GM04503 (cell line): ENCODE results near the gene ZFHX3.
"Not testable (repeated sequence)": the region's sequence is repeated elsewhere in the genome, so short reads cannot be mapped to it uniquely, and the experiment has no call there.

Experiments
- DNase-seq: peaks from one replicate; pipeline ENCODE4 v3.0.0-alpha.2; 2012; ENCODE audit warnings: low read depth

Gene ZFHX3

DNA sequence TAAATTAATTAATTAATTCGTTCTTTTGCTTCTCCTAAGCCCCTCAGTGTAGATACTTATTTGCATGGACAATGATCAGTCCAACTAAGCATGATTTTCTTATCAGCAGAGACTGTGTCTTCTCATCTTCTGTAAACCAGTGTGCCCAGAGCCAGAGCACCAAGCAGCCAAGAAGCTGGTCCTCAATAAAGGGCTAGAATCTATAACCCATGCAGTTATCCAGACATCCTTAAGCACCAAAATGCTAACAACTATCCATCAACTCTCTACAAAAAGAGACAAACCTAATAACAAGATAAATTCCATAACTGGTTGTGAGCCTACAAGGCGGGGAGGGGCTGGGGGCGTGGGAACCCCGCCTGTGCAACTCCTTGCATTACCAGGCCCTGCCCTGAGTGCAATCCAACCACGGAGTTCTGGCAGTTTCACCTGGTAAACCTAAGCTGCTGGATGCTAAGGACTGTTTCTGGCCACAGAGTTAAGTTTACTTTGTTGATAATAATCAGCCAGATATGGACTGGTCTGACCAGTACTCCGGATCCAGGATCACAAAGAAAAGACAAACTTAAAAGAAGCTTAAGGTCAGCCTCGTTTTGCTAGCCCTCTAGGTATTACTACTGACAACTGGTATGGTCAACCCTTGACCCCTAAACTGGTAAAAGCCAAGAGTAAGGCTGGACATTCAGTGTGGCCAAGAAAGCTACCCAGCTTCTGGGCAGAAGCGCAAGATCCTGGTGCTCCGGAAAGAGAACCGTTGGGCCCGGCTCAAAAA is 51.5 kb downstream of the ZFHX3 start:
- DNase-seq: no peak

DNA sequence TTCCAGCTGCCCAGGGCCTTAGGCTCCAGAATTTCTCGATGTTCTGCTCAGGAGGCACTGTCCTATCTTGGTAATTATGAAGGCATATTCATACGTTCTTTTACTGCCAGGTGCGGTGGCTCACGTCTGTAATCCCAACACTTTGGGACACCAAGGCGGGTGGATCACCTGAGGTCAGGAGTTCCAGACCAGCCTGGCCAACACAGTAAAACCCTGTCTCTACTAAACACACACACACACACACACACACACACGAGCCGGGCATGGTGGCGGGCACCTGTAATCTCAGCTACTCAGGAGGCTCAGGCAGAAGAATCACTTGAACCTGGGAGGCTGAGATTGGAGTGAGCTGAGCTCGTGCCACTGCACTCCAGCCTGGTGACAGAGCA is 52.1 kb downstream of the ZFHX3 start:
- DNase-seq: not testable (repeated sequence)

GRCh38 chr16:72995151-72995881 is 52.6 kb downstream of the ZFHX3 start:
- no peak for DNase-seq

GRCh38 chr16:72992142-72992601 is 55.8 kb downstream of the ZFHX3 start:
- DNase-seq: no peak

GRCh38 chr16:72991644-72992043 is 56.3 kb downstream of the ZFHX3 start:
- DNase-seq: no peak

- DNase-seq: no peak
Observed at GRCh38 chr16:72991211-72991610, 56.7 kb downstream of the ZFHX3 start.

DNA sequence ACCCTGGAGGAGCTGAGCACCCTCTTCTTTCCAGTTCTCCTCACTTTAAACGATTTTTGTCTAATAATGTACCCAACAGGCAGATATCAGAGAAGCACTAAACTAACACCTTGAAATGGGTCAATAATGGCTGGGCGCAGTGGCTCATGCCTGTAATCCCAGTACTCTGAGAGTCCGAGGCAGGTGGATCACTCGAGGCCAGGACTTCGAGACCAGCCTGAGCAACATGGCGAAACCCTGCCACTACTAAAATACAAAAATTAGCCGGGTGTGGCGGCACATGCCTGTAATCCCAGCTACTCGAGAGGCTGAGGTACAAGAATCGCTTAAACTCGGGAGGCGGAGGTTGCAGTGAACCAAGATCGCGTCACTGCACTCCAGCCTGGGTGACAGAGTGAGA is 57.4 kb downstream of the ZFHX3 start:
- no peak for DNase-seq

GRCh38 chr16:72989579-72990551 is 58.1 kb downstream of the ZFHX3 start:
- peak; percentile 72 for DNase-seq

DNA sequence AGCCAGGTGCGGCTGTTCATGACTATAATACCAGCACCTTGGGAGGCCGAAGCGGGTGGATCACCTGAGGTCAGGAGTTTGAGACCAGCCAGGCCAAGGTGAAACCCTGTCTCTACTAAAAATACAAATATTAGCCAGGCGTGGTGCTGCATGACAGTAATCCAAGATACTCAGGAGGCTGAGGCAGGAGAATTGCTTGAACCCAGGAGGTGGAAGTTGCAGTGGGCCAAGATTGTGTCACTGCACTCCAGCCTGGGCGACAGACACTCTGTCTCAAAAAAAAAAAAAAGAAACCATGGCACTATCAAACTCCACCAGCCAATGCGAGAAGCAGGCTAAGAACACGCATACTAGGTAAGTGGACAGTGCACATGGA is 58.7 kb downstream of the ZFHX3 start:
- not testable (repeated sequence) for DNase-seq

DNA sequence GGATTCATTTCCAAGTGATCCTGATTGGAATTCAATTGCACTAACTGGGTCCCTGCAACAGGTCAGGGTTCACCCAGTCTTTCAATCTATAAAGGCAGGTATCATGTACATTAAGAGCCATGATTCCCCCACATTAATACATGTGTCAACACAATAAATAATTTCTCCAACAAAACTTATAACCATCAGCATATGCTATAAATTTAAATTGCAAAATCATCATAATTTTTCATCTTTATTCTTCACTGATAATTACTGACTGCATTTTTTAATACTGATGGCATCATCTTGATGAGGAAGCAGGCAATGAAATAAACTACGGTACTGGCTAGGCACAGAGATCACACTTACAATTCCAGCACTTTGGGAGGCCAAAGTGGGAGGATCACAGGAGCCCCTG is 59.4 kb downstream of the ZFHX3 start:
- no peak for DNase-seq

GRCh38 chr16:72987480-72987901 is 60.4 kb downstream of the ZFHX3 start:
- no peak for DNase-seq

- DNase-seq: no peak
Observed at GRCh38 chr16:72985995-72986394, 61.9 kb downstream of the ZFHX3 start.

DNA sequence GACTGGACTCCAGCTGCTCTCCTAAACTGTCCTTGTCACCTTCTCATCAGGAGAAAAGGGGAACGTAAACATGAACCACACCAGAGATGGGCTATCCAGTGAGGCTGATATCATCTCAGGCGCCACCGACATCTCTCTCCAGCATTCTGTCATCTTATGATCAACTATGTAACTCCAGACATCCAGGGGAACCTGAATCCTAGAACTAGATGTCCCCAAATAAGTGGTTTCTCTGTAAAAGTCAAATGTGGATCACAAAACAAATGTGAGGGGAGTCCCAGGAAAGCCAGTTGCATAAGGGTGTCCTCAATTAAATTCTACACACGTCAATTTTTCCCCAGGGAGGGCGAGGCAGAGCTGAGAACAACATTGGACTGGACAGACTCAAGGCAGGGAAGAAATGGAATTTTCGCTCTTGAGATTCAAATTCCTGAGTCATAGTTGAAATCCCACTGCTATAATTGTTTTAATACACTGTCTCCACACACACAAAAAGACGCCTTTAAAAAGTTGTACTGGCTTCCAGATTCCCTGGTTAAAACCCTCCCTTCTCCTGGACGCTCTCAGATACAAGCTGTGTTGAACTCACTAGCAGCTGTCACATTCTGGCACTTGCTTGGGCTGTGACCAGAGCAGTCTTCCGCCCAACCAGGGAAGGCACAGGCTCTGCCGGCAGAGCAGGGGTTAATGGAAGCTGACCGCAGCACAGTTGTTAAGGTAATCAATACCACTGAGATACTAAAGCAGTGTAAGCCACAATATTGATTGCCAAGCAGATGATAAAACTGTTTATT is 62.6 kb downstream of the ZFHX3 start:
- peak; percentile 88 for DNase-seq

- DNase-seq: no peak
Observed at GRCh38 chr16:72983728-72984350, 64.1 kb downstream of the ZFHX3 start.

DNA sequence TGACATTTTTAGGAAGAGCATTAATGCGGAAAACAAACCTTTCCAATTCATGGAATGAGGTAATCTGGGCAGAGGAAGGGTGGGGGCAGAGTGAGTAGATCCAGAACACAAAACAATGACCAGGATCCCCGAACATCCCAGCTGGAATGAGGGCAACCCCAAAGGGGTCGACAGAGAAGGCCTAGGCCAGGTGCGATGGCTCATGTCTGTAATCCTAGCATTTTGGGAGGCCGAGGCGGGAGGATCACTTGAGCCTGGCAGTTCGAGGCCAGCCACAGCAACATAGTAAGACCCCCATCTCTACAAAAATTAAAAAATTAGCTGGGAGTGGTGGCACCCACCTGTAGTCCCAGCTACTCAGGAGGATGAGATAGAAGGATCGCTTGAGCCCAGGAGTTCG is 64.7 kb downstream of the ZFHX3 start:
- no peak for DNase-seq

DNA sequence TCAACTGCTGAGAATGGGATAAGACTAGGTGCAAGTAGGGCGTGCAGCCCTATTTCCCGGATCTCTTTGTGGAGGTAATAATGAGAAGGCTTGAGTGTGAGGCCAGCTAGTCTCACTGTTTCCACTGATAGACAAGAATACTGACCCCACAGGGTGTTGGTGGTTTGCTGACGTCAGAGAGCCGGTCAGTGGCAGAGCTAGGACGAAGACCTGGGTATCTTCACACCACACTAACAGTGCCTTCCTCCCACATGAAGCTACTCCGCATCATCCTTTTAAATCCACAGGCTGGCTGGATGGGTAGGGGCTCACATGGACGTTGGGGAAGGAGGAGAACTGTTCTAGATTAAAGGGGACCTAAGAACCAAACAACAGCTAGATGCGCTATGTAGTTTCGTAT is 68.0 kb downstream of the ZFHX3 start:
- no peak for DNase-seq

GRCh38 chr16:72978212-72978611 is 69.7 kb downstream of the ZFHX3 start:
- DNase-seq: no peak

GRCh38 chr16:72977127-72977526 is 70.8 kb downstream of the ZFHX3 start:
- DNase-seq: no peak

DNA sequence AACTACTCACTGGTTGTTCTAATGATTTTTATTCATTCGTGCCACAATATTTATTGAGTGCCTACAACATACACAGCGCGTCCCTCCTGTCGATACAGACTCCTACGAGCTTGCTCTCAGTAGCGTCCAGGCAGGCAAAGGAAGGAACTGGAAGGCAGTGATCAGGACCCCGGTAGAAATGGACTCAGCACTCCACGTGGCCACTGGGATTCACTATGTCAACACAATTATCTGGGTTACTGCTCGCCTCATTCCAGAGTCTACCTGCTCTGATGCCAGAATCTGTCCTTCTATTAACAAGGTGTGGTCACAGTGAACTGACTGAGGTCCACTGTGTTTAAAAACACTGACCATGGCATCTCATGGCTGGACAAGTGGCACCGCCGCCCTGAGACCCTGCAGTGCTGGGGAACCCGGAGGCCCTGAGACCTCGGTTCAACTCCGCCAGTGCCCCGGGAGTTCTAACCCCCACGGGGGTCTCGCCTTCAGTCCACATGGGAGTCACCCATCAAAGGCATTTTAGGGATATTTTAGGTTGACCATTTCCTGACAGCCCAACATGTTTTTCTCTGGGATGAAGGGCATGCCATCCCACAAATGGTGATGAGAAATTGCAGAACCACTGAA is 71.4 kb downstream of the ZFHX3 start:
- DNase-seq: no peak

DNA sequence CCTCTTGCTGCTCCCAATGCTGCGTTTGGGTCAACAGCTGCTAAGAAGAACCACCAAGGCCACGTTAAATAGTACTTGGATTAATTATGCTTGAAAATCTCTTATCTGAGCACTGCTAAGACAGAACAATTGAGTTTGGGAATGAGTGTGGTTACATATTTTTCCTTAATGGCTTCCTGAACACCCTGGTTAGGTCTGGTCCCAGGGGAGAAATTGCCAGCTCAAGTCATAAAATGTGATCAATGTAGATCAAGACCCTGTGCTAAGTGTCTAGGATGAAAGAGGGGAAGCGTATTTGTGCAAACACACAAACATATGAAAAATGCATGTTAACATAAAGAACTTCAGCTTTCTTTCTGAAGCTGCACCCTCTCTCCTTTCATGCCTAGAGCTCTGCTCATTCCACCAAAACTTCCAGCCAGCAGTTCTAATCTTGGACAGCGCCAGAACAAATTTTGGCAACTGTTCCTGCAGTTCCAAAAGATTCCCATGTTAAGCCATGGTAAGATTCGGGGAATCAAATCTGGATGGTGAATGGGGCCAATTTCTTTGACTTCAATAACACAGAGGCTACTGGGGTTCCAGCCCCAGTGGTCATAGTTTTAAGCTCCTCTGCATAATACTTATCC is 72.0 kb downstream of the ZFHX3 start:
- DNase-seq: no peak
